ENCODE data around the gene MYH10. TPM values are rescaled to one million over a fixed set of nuclear protein-coding genes. Genes with fewer than 3 reads are reported as not detected.

MYH10 gene
- total and polyA plus RNA-seq, 5 experiments from 2014 or later: 0.56 to 3.1 (median 1.7) TPM

- peak in 1 of 10 donors; percentile 53 for DNase-seq
- H3K9me3 Mint-ChIP-seq: peaks cover 0 to 22% (median 6%) of the 10 kb centered on the region in 9 donors
- no peak for ATAC-seq
- POLR2A ChIA-PET: no interaction called here
- H3K36me3 Mint-ChIP-seq: peaks cover 5 to 57% (median 38%) of the 10 kb centered on the region in 3 donors
- H3K27ac Mint-ChIP-seq: peak overlapping the region in 3 of 10 donors; percentile 12 to 64 (median 29)
- H3K4me3 Mint-ChIP-seq: no peak overlapping the region
- H3K27me3 Mint-ChIP-seq: no peaks in the 10 kb centered on the region
- peaks cover 0 to 5% (median under 1%) of the 10 kb centered on the region in 4 donors for H3K4me1 Mint-ChIP-seq
Measured at GRCh38 chr17:8480011-8480976, 150.2 kb downstream of the MYH10 start.

GRCh38 chr17:8479431-8479947 lies 151.0 kb downstream of the MYH10 start:
- no peak overlapping the region for H3K4me3 Mint-ChIP-seq
- H3K36me3 Mint-ChIP-seq: peaks cover 5 to 61% (median 33%) of the 10 kb centered on the region in 3 donors
- peaks cover 0 to 16% (median 1%) of the 10 kb centered on the region in 9 donors for H3K9me3 Mint-ChIP-seq
- peak overlapping the region in 1 of 10 donors; percentile 72 for H3K27ac Mint-ChIP-seq
- peaks cover 0 to 5% (median under 1%) of the 10 kb centered on the region in 4 donors for H3K4me1 Mint-ChIP-seq
- ATAC-seq (no peak), DNase-seq (no peak)
- no peaks in the 10 kb centered on the region for H3K27me3 Mint-ChIP-seq
- POLR2A ChIA-PET: no interaction called here

- Mint-ChIP-seq H3K4me1 (peaks cover 0 to 5% (median under 1%) of the 10 kb centered on the region in 4 donors), H3K27me3 (no peaks in the 10 kb centered on the region), H3K9me3 (peaks cover 0 to 2% (median 0%) of the 10 kb centered on the region in 9 donors), H3K4me3 (no peak overlapping the region), H3K36me3 (peaks cover 3 to 71% (median 23%) of the 10 kb centered on the region in 3 donors), H3K27ac (peak overlapping the region in 1 of 10 donors; percentile 66)
- ATAC-seq: peak in 1 of 2 donors; percentile 14
- peak in 1 of 10 donors; percentile 37 for DNase-seq
- POLR2A ChIA-PET: no interaction called here
Measured at GRCh38 chr17:8477715-8478441, 152.6 kb downstream of the MYH10 start.

- H3K4me1 Mint-ChIP-seq: peaks cover 0 to 5% (median under 1%) of the 10 kb centered on the region in 4 donors
- H3K9me3 Mint-ChIP-seq: no peaks in the 10 kb centered on the region
- no peak overlapping the region for H3K4me3 Mint-ChIP-seq
- H3K27ac Mint-ChIP-seq: peak overlapping the region in 1 of 10 donors; percentile 59
- DNase-seq (peak in 1 of 10 donors; percentile 34), ATAC-seq (no peak)
- POLR2A ChIA-PET: interaction anchor here (0.8 kb wide), 1 partner anchor 372 kb away, joined by 3 read pairs; no protein-coding TSS in a partner anchor
- H3K27me3 Mint-ChIP-seq: no peaks in the 10 kb centered on the region
- peaks cover 0 to 68% (median 15%) of the 10 kb centered on the region in 3 donors for H3K36me3 Mint-ChIP-seq
Measured at GRCh38 chr17:8477171-8477570, 153.4 kb downstream of the MYH10 start.

GRCh38 chr17:8476741-8477140 lies 153.8 kb downstream of the MYH10 start:
- DNase-seq: peak in 1 of 10 donors; percentile 45
- POLR2A ChIA-PET: interaction anchor here (0.8 kb wide), 1 partner anchor 372 kb away, joined by 3 read pairs; no protein-coding TSS in a partner anchor
- H3K4me3 Mint-ChIP-seq: no peak overlapping the region
- no peak for ATAC-seq
- peak overlapping the region in 1 of 10 donors; percentile 59 for H3K27ac Mint-ChIP-seq
- no peaks in the 10 kb centered on the region for H3K9me3 Mint-ChIP-seq
- H3K27me3 Mint-ChIP-seq: no peaks in the 10 kb centered on the region
- H3K4me1 Mint-ChIP-seq: peaks cover 0 to 5% (median under 1%) of the 10 kb centered on the region in 4 donors
- H3K36me3 Mint-ChIP-seq: peaks cover 0 to 68% (median 15%) of the 10 kb centered on the region in 3 donors

DNA sequence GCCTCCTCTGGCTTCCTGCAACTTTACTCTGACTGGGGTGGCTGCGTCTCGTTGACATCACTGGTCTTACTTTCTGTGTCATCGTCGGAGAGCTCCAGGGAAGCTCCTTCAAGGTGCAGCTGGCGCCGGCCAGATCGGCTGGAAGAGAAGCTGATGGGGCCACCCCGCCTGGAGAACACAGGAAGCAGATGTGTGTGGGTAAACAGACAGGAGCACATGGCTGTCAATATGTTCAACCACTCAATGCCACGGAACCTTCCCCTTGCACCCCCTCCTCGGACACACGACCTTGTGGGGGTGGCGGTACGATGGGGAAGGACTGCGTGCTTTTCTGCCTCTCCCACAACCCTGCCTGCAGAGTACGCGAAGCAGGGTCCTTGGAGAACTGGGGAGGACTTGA lies 154.7 kb downstream of the MYH10 start:
- Mint-ChIP-seq H3K9me3 (no peaks in the 10 kb centered on the region), H3K36me3 (peaks cover 0 to 71% (median 12%) of the 10 kb centered on the region in 3 donors), H3K4me1 (peaks cover 0 to 5% (median under 1%) of the 10 kb centered on the region in 4 donors), H3K27ac (peak overlapping the region in 3 of 10 donors; percentile 21 to 81 (median 72)), H3K27me3 (no peaks in the 10 kb centered on the region), H3K4me3 (peak overlapping the region in 1 of 10 donors; percentile 54)
- peak in 1 of 10 donors; percentile 30 for DNase-seq
- POLR2A ChIA-PET: no interaction called here
- ATAC-seq: no peak

- POLR2A ChIA-PET: no interaction called here
- Mint-ChIP-seq H3K27me3 (no peaks in the 10 kb centered on the region), H3K9me3 (no peaks in the 10 kb centered on the region), H3K27ac (peak overlapping the region in 3 of 10 donors; percentile 50 to 73 (median 66)), H3K4me3 (no peak overlapping the region), H3K36me3 (peaks cover 0 to 71% (median 10%) of the 10 kb centered on the region in 3 donors), H3K4me1 (peaks cover 0 to 3% (median under 1%) of the 10 kb centered on the region in 4 donors)
- no peak for ATAC-seq
- DNase-seq: no peak
Measured at GRCh38 chr17:8475227-8475626, 155.3 kb downstream of the MYH10 start.

DNA sequence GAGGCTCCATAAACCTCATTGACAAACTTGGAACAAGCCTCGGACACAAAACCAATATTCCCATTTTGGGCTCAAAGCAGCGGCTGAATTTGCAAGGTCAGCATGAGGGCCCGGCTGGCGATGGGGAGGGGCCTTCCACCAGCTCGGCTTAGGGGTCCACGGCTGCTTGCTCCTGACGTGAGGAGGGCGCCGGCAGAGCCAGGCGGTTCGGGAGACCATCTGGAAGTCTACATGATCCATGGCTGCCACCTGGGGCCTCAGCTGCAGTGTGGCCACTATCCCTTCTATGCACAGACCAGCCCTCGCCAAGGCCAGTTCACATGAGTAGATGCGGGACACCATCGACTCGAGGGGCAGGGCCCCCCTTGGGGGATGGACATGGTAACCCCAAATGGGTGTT lies 155.7 kb downstream of the MYH10 start:
- H3K4me3 Mint-ChIP-seq: no peak overlapping the region
- H3K4me1 Mint-ChIP-seq: peaks cover 0 to 3% (median under 1%) of the 10 kb centered on the region in 4 donors
- DNase-seq (no peak), ATAC-seq (no peak)
- H3K27ac Mint-ChIP-seq: peak overlapping the region in 1 of 10 donors; percentile 73
- H3K27me3 Mint-ChIP-seq: no peaks in the 10 kb centered on the region
- H3K9me3 Mint-ChIP-seq: no peaks in the 10 kb centered on the region
- peaks cover 0 to 70% (median 10%) of the 10 kb centered on the region in 3 donors for H3K36me3 Mint-ChIP-seq
- POLR2A ChIA-PET: no interaction called here

DNA sequence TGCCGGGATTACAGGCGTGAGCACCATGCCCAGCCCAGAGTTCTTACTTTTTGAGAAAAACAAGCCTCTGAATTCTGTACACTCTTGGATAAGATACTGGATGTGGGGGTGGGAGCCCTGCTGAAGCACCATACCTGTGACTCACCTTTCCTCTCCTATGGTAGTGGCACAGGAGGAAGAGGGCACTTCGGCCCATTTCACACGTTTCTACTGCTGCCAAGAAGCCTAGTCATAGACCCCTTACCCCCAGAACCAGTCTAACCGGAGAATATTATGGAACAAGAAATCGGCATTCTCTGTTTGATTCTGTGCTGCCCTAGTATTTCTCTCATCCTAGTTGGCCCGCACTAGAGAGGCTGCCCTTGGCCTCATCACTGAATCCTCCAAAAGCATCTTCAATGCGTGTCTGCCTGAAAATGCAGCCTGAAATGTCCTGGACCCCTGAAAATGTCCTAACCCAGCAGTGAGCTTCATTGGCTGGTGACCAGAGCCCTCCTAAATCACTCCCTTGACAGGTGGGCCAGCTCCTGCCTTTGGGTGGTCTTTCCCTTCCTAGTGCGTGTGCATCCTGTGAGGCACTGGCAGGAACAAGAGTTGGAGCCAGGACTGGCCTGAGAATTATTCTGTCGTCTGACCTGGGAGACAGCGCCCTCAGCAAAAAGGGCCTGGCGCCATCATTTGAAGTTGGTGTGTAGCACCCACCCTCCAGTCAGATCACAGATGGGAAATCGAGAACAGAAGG lies 156.9 kb downstream of the MYH10 start:
- peak overlapping the region in 3 of 10 donors; percentile 27 to 56 (median 55) for H3K27ac Mint-ChIP-seq
- no peak overlapping the region for H3K4me3 Mint-ChIP-seq
- DNase-seq (no peak), ATAC-seq (no peak)
- POLR2A ChIA-PET: no interaction called here
- peaks cover 0 to 2% (median under 1%) of the 10 kb centered on the region in 4 donors for H3K4me1 Mint-ChIP-seq
- peaks cover 0 to 68% (median 10%) of the 10 kb centered on the region in 3 donors for H3K36me3 Mint-ChIP-seq
- H3K9me3 Mint-ChIP-seq: no peaks in the 10 kb centered on the region
- no peaks in the 10 kb centered on the region for H3K27me3 Mint-ChIP-seq

DNA sequence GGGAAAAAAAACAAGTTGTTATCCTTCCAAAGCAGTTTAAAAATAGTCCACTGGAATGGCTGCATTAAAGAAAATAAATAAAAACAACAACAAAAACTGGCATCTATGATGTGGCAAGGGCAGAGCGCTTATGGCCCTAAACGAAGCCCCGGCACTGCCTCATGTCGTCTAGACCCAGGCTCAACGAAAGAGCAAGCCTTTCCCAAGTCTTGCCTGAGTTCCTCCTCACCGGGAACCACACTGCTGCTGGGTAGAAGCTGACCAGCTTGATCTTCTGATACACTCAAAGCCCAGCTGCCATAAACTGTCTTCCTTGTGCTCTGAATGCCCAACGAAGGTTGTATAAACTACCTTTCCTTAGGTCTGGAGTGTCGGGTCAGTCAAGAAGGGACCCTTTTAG lies 157.9 kb downstream of the MYH10 start:
- peaks cover 0 to 6% (median 0%) of the 10 kb centered on the region in 4 donors for H3K4me1 Mint-ChIP-seq
- no peaks in the 10 kb centered on the region for H3K9me3 Mint-ChIP-seq
- H3K4me3 Mint-ChIP-seq: no peak overlapping the region
- H3K36me3 Mint-ChIP-seq: peaks cover 0 to 73% (median 16%) of the 10 kb centered on the region in 3 donors
- ATAC-seq (no peak), DNase-seq (no peak)
- H3K27ac Mint-ChIP-seq: no peak overlapping the region
- H3K27me3 Mint-ChIP-seq: no peaks in the 10 kb centered on the region
- POLR2A ChIA-PET: no interaction called here

DNA sequence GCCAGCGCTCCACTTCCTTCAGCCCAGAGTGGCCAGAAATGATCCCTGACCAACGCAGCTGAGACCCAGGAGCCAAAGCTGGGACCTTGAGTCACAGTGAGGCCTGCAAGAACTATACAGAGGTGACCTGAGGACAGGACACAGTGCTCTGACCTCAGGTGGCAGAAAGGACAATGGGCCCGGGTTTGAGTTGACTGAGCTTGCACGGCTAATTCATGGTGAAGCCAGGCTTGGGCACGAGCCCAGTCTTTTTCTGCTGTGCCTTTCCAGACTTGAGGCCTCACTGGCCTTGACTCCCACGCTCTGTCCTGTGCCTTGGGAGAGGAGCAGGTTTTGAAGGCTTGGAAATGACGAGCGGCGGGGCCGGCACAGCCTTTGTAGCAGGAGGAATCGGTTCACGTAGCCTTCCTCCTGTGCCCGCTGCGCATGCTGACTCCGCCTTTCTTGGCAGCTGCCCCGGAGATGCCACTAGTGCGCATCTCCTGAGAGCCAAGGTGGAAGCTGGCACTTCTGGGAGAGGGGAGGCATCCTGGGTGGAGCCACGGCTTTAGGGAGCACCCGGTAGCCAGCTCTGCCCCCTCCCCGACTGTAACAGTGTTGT lies 160.0 kb downstream of the MYH10 start:
- no peak for DNase-seq
- POLR2A ChIA-PET: interaction anchor here (0.7 kb wide), 1 partner anchor 19 kb away, joined by 5 read pairs; no protein-coding TSS in a partner anchor

More for the DNA sequence above, 160.0 kb downstream of the MYH10 start:
- ATAC-seq: no peak
- H3K4me3 Mint-ChIP-seq: no peak overlapping the region
- peaks cover 0 to 82% (median 16%) of the 10 kb centered on the region in 3 donors for H3K36me3 Mint-ChIP-seq
- H3K27ac Mint-ChIP-seq: no peak overlapping the region
- no peaks in the 10 kb centered on the region for H3K27me3 Mint-ChIP-seq
- peaks cover 0 to 6% (median under 1%) of the 10 kb centered on the region in 4 donors for H3K4me1 Mint-ChIP-seq
- no peaks in the 10 kb centered on the region for H3K9me3 Mint-ChIP-seq

All from naive thymus-derived CD8-positive, alpha-beta T cell (primary cell).